ENCODE data around the gene OR2B2.

DNA sequence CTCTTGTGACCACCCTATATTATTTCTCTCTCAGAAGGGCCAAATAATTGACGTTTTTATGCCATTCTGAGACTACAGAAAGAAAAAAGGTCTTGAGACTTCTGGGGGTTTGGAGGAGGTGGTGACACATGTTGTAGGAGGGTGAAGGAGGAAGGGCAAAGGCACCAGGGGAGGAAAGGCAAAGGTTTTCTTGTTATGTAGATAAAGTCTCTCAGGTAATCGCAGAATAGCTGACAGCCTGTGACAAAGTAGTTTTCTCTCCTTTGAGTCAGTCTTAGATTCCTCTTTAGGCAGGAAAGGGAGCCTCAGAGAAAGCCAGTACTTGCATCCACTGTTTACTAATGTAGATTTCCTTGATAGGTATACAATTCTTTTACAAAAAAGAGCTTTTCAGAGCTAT lies 23.6 kb downstream of the OR2B2 start:
- no peak for TF ChIP-seq CTCF (conservative IDR thresholded peaks at IDR 0.05 in 1 of 2, IDR thresholded peaks at IDR 0.05 in 1 of 2; ENCODE audit: extremely low read depth in 1 of 2, insufficient read depth in 1 of 2, low read depth in 1 of 2, low read length in 2 of 2)
- no peak for TF ChIP-seq EZH2 (IDR thresholded peaks at IDR 0.05; ENCODE audit: borderline replicate concordance, low read length)
